Activated CD8-positive, alpha-beta memory T cell treated with anti-CD3 and anti-CD28 coated beads for 48 hours (primary cell): ENCODE measurements around the gene SPEM3.

Experiments
- DNase-seq, 3 experiments: peaks; one replicate each; pipeline ENCODE4 v3.0.0-alpha.2; 2020; ENCODE audit warnings: low read depth in 2 of 3, low spot score in 2 of 3

SPEM3 gene

DNA sequence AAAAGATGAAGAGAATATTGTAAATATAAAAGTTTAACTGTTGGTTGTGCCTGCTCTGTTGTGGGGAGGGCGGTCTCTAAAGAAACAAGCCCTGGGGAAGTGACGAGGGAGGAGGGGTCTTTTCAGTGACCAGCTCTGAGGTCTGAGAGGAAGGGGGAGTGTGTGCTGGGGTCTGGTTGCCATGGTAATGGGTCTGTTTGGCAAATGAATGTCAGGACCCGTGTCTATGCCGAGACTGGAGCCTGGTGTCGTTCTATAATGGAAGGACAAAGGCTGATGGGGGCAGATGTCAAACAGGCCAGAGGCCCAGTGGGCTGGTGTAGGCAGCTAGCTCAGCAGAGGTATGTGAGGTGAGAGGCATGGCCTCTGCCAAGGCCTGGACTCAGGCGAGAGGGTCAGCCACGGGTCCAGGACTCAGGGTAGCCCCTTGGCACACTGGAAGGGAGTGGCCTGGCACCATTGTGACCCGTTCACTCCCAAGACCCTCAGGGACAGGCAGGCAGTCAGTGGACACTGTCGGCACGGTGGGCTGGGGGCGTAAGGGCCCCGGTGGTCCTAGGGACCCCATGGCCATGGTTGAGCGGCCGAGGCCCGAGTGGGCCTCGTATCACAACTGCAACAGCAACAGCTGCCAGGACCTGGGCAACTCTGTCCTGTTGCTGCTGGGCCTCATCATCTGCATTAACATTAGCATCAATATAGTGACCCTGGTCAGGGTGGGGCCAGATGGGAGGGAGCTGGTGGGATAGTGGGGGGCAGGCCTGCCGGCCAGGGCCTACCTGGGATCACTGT lies 8.6 kb upstream of the SPEM3 start, which contains the start of gene SPEM1:
Gene SPEM1, plus strand, starts transcription at position 506 of the 792 bp plus-strand sequence. Its CDS starts 61 bp downstream, at position 567.
- no peak for DNase-seq

DNA sequence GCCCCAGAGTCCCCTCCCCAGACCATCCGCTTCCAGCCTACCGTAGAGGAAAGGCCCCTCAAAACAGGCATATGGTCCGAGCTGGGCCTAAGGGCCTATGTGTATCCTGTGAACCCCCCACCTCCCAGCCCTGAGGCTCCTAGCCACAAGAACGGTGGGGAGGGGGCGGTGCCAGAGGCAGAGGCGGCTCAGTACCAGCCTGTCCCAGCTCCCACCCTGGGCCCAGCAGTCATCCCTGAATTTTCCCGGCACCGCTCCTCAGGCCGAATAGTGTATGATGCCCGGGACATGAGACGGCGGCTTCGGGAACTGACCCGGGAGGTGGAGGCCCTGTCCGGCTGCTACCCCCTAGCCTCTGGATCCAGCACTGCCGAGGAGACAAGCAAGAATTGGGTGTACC lies 7.5 kb upstream of the SPEM3 start:
- DNase-seq: no peak

GRCh38 chr17:7423679-7424078 lies 5.0 kb upstream of the SPEM3 start:
- no peak for DNase-seq

DNA sequence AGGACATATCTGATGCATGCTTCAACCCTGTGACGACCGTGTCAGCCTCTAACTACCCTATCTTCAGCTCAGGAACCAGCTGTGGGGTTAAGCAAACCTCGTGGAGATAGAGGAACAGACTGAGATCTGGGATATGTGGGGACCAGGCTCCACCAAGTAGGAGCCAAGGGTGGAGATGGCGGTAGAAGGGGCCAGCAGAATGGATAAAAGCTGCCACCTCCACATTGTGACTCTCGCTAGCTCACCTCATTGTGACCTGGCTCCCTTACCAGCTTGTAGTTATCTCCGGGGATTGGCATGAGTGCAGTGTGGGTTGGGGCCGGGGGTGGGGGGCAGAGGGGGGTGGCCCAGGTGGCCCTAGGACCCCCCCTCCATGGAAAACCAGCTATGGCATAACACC lies 3.3 kb upstream of the SPEM3 start, which contains the start of gene SPEM2:
Gene SPEM2, plus strand, starts transcription at position 301 of the 400 bp plus-strand sequence. Its CDS starts 73 bp downstream, at position 374.
- no peak for DNase-seq

GRCh38 chr17:7425756-7426155 lies 2.9 kb upstream of the SPEM3 start:
- DNase-seq: no peak

- no peak for DNase-seq
These were observed 2.3 kb upstream of the SPEM3 start for GRCh38 chr17:7426203-7426863.

DNA sequence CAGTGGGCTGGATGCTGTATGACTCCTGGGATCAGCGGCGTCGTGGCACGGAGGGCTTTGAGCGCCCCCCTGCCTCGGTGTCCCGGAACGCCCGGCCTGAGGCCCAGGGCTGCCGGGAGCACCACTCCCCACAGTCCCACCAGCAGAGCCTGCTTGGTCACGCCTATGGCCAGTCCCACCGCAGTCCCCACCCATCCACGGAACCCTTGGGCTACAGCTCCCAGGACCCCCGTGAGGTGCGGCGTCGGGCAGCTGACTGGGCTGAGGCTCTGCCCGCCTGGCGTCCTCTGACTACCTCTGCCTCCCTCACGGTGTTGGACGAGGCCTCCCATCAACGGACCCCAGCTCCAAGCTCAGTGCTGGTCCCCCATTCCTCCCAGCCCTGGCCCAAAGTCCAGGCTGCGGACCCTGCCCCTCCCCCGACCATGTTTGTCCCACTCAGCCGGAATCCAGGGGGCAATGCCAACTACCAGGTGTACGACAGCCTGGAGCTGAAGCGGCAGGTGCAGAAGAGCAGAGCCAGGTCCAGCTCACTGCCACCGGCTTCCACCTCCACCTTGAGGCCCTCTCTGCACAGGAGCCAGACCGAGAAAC lies 1.7 kb upstream of the SPEM3 start:
- DNase-seq: no peak

DNA sequence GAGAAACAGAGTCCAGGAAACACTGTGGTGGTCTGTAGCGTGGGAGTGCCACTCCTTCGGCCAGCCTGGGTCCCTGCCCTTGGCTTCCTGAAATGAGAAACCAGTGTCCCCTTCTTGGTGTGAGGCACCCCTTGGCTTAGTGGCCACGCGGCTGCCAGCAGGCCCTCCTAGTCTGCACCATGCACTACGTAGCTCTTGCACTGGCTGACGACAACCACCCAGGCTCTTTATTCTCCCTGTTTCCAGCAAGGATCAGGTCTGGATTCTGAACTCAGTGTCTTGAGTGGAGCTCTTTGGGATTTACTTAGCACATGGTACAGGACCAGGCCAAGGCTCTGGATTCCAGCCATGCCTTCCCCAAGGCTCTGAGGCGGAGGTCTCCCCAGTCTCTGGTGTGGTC lies 1.1 kb upstream of the SPEM3 start:
- DNase-seq: no peak

DNA sequence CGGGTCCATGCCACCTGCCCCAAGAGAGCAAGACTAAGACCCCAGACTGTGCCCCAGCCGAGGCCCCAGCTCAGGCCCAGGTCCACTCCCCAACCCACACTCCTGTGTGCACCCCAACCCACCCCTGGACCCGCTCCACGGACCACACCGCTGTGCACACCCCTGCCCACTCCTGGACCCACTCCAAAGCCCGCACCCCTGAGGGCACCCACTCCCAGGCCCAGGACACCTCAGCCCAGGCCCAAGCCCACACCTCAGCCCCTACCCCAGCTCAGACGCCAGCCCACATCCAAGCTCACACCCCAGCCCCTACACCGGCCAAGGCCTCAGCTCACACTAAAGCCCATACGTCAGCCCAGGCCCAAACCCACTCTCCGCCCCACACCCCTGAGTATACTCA lies 1.1 kb downstream of the SPEM3 start:
- no peak for DNase-seq

GRCh38 chr17:7431231-7431630 lies 2.6 kb downstream of the SPEM3 start:
- DNase-seq: no peak

DNA sequence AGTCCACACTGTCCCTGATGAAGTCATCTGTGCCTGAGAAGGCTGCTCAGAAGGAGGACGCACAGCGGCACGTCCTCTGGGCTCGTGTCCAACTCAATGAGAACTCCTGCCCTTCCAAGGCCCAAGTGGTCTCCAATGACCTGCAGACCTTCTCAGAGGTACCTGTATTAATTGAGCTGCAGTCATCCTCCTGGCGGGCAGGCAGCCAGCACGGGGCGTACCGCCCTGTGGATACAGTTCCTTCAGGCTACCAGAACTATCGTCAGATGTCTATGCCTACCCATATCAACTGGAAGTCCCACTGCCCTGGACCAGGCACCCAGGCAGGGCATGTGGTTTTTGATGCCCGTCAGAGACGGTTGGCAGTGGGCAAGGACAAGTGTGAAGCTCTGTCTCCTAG lies 3.6 kb downstream of the SPEM3 start:
- DNase-seq: no peak

- DNase-seq: peak in 1 of 3 experiments; percentile 39
These were observed 7.3 kb downstream of the SPEM3 start for GRCh38 chr17:7435676-7436555.

- peak in 2 of 3 experiments; percentile 47 to 70 for DNase-seq
These were observed 8.1 kb downstream of the SPEM3 start for GRCh38 chr17:7436556-7437368.

DNA sequence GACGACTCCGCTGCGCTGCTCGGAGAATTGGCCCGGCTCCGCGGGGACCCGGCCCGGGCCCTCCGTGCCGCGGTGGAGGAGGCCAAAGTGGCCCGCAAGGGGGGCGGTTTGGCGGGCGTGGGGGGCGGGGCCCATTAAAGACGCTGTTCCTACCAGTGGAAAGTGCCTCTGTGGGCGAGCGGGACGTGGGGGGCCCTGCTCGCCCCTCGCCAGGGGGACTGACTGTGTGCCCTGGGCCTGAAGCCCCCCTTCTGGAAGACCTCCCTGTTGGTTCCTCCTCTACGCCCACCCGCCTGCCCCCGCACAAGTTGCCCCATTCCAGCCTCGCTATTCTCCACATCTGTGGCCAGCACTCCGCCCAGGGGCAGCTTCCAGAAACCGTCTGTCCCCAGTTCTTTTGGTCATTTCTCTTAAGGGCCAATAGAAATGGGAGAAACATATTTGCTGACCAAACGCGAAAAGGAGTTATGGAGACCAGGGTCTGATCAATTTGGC lies 8.8 kb downstream of the SPEM3 start:
- DNase-seq: no peak

GRCh38 chr17:7437950-7438614 lies 9.4 kb downstream of the SPEM3 start:
- DNase-seq: no peak

- DNase-seq: no peak
These were observed 10.2 kb downstream of the SPEM3 start for GRCh38 chr17:7438656-7439460.

DNA sequence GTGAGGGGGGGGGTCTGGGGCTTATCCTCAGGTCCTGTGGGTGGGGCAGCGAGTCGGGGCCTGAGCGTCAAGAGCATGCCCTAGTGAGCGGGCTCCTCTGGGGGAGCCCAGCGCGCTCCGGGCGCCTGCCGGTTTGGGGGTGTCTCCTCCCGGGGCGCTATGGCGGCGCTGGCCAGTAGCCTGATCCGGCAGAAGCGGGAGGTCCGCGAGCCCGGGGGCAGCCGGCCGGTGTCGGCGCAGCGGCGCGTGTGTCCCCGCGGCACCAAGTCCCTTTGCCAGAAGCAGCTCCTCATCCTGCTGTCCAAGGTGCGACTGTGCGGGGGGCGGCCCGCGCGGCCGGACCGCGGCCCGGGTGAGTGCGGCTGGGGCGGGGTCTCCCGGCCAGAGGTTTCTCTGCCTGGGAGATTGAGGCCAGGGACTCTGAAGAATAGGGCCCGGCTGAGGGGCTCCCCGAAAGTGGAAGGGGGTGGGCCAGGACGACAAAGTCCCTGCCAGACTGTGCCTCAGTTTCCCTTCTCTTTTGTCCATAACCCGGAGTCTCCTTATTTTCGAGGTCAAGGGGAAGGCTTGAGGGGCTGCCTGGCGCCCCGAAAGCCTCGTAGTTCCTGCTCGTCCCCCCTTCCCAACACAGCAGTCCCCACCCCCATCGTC lies 10.9 kb downstream of the SPEM3 start, which contains the start of gene FGF11:
Gene FGF11, plus strand, starts transcription at position 51 of the 651 bp plus-strand sequence. Its CDS starts 109 bp downstream, at position 160.
- no peak for DNase-seq
